Pancreas (tissue), 10 donors: ENCODE results near the gene DEPDC4. TPM values are rescaled to one million over a fixed set of nuclear protein-coding genes. Genes with fewer than 3 reads are reported as not detected.

Experiments
- ATAC-seq, 4 donors: fragments of 200-7000 bp; cut with Tn5 transposase; one replicate each; pipeline versions ENCODE4 v1.8.0 to v1.9.1; 2020; ENCODE audit warnings: mild to moderate bottlenecking in 4 of 4, moderate library complexity in 4 of 4
- DNase-seq, 6 donors: peaks; one replicate each; pipeline ENCODE4 v3.0.0-alpha.2; 2020
- FAIRE-seq: peaks from 2 replicates; lab custom pipeline; 2012; peaks lifted over from hg19 to GRCh38; lab: Jason Lieb, UNC
- H3K27ac ChIP-seq, 4 donors: fragments of 200-600 bp; sonication (generic); 1 replicate in 3 of 4; 2 replicates in 1 of 4; pipeline versions ENCODE4 v1.5.0 to v1.8.0; 2020
- H3K27me3 ChIP-seq, 4 donors: fragments of 200-600 bp; one replicate each; pipeline ENCODE4 v1.8.0; 2021
- H3K36me3 ChIP-seq, 3 donors: fragments of 200-600 bp; sonication (generic) in 1 of 3; one replicate each; pipeline versions ENCODE4 v1.5.0 to v1.8.0; 2020 to 2021
- H3K4me1 ChIP-seq, 3 donors: fragments of 200-600 bp; one replicate each; pipeline ENCODE4 v1.8.0; 2021
- H3K4me3 ChIP-seq, 4 donors: fragments of 200-600 bp; sonication (generic) in 2 of 4; one replicate each; pipeline versions ENCODE4 v1.5.0 to v1.8.0; 2020 to 2021
- H3K9me3 ChIP-seq, 4 donors: fragments of 200-600 bp; one replicate each; pipeline ENCODE4 v1.8.0; 2021
- CTCF ChIP-seq, 4 donors: fragments of 200-600 bp; sonication (generic) in 3 of 4; IDR thresholded peaks; one replicate each; pipeline versions ENCODE4 v1.5.0 to v1.8.0; 2021; ENCODE audit warnings: antibody characterized with exemption in 4 of 4
- WGBS, 2 donors: extraction: QIAGEN DNeasy Blood & Tissue Kit; methylation state at CpG; one replicate each; pipeline ENCODE4 v1.1.7; 2013; 5-methylcytosine and 5-hydroxymethylcytosine counted together
- intact Hi-C, 3 donors: fragments of 100-400 bp; cut with DNase I; formaldehyde crosslinking; loops; one replicate each; pipeline versions ENCODE4 v1.11.1 to v1.14.2; 2022
- polyA plus RNA-seq, 2 donors: library from polyadenylated mRNA; stranded (reverse); fragments of 200-250 nt; gene quantifications; one replicate each; pipeline ENCODE4 v1.2.3, GENCODE V29; 2013
- total RNA-seq, 6 donors: library from RNA; stranded (reverse); fragmentation: NEBNext Ultra II Directional in 4 of 6; extraction: Animal tissue kit (Norgen Biotek cat#: 25700) in 4 of 6; gene quantifications; one replicate each; pipeline versions ENCODE4 v1.2.1 to v1.2.4, GENCODE V29; 2021 to 2023
- donor health status: healthy with polysubstance abuse.
- donor health status: DM: no; HTN: no; CAD: no; lungs with moderate emphysema.
- donor health status: DM: no; HTN: no; CAD: no.
- donor health status: control.
- donor health status: control.
- donor health status: Bipolar disorder and iron deficiency.
- donor health status: DM: yes; HTN: yes; CAD: no.
- donor health status: DM: no; HTN: no; CAD: no.
- donor health status: DM: no; HTN: no; CAD: no.
- donor health status: DM: yes; HTN: yes; CAD: no.

DEPDC4 gene
- total and polyA plus RNA-seq, 8 donors: 0.42 to 2.2 (median 1.2) TPM

GRCh38 chr12:100201604-100202423, 65.1 kb downstream of the DEPDC4 start:
- intact Hi-C loops: no loop called here
- Histone ChIP-seq H3K36me3 (peaks cover 0 to 3% (median 0%) of the 10 kb centered on the region in 3 donors), H3K9me3 (no peaks in the 10 kb centered on the region), H3K27ac (no peak overlapping the region), H3K4me1 (peaks cover 0 to 10% (median 5%) of the 10 kb centered on the region in 3 donors), H3K27me3 (no peaks in the 10 kb centered on the region), H3K4me3 (peak overlapping the region in 1 of 4 donors; percentile 82)
- no peak for FAIRE-seq
- ATAC-seq: no peak
- 87 to 89% methylated on average over 24 of the region's 24 CpGs for WGBS, 2 donors
- no peak for DNase-seq
- TF ChIP-seq CTCF (IDR thresholded peaks at IDR 0.05): no peak

- no peak for TF ChIP-seq CTCF (IDR thresholded peaks at IDR 0.05)
- Histone ChIP-seq H3K27ac (peak within 1 kb of the TSS; percentile 48 to 72 (median 67)), H3K4me1 (peaks cover 0 to 10% (median 5%) of the 10 kb centered on the region in 3 donors), H3K36me3 (peaks cover 0 to 3% (median 0%) of the 10 kb centered on the region in 3 donors), H3K27me3 (no peaks in the 10 kb centered on the region), H3K4me3 (peak within 1 kb of the TSS; percentile 62 to 82 (median 75)), H3K9me3 (no peaks in the 10 kb centered on the region)
- intact Hi-C loops: no loop called here
- DNase-seq: peak; percentile 85 to 96 (median 91)
- WGBS, 2 donors: 0% methylated on average over 38 of the region's 38 CpGs
- FAIRE-seq: peak; percentile 41
- peak; percentile 94 to 99 (median 96) for ATAC-seq
Measured at GRCh38 chr12:100200463-100201181, 66.3 kb downstream of the DEPDC4 start, which contains the start of gene ACTR6. Gene ACTR6, plus strand, starts transcription at chr12:100200815. Its CDS starts 37 bp downstream, at chr12:100200852.

GRCh38 chr12:100199347-100200149, 67.3 kb downstream of the DEPDC4 start:
- Histone ChIP-seq H3K36me3 (no peaks in the 10 kb centered on the region), H3K4me3 (peak overlapping the region; percentile 62 to 82 (median 75)), H3K27ac (peak overlapping the region; percentile 48 to 72 (median 65)), H3K4me1 (peaks cover 0 to 10% (median 5%) of the 10 kb centered on the region in 3 donors), H3K27me3 (no peaks in the 10 kb centered on the region), H3K9me3 (no peaks in the 10 kb centered on the region)
- intact Hi-C loops: no loop called here
- DNase-seq (peak; percentile 76 to 93 (median 82)), ATAC-seq (peak; percentile 90 to 93 (median 91)), FAIRE-seq (no peak)
- TF ChIP-seq CTCF (IDR thresholded peaks at IDR 0.05): no peak
- 1 to 2% methylated on average over 71 to 79 of the region's 79 CpGs for WGBS, 2 donors

GRCh38 chr12:100199023-100199346, 67.9 kb downstream of the DEPDC4 start:
- ATAC-seq: no peak
- WGBS, 2 donors: 46 to 56% methylated on average over 6 of the region's 6 CpGs

More at GRCh38 chr12:100199023-100199346, 67.9 kb downstream of the DEPDC4 start:
- Histone ChIP-seq H3K36me3 (no peaks in the 10 kb centered on the region), H3K4me1 (peaks cover 0 to 10% (median 5%) of the 10 kb centered on the region in 3 donors), H3K27ac (peak overlapping the region in 1 of 4 donors; percentile 72), H3K9me3 (no peaks in the 10 kb centered on the region), H3K27me3 (no peaks in the 10 kb centered on the region), H3K4me3 (peak overlapping the region; percentile 62 to 82 (median 75))
- no peak for DNase-seq
- no peak for TF ChIP-seq CTCF (IDR thresholded peaks at IDR 0.05)
- intact Hi-C loops: no loop called here
- no peak for FAIRE-seq
